Measurements from ENCODE around the gene PRKCQ. TPM values are rescaled to one million over a fixed set of nuclear protein-coding genes. Genes with fewer than 3 reads are reported as not detected.

PRKCQ gene
- total and polyA plus RNA-seq, 2 of the 8 experiments (the other 6 are each of a cell fraction or from before 2014, with no cell fraction given) = 9.1 to 22.6 TPM

GRCh38 chr10:6563075-6563474 lies 17.0 kb downstream of the PRKCQ start (continued):
- no peak for TF ChIP-seq CHD7 (IDR thresholded peaks at IDR 0.05; ENCODE audit: insufficient replicate concordance, low read length)
- no peak for TF ChIP-seq CHD2 (IDR thresholded peaks at IDR 0.05; ENCODE audit: low read length)
- TF ChIP-seq RNF2 (IDR thresholded peaks at IDR 0.05; ENCODE audit: borderline replicate concordance, low read depth, low read length, missing control alignments, poor library complexity, severe bottlenecking) = no peak
